ENCODE results near the gene RERGL.
"Not testable (repeated sequence)": the region's sequence is repeated elsewhere in the genome, so short reads cannot be mapped to it uniquely, and the experiment has no call there.

RERGL gene, protein sequence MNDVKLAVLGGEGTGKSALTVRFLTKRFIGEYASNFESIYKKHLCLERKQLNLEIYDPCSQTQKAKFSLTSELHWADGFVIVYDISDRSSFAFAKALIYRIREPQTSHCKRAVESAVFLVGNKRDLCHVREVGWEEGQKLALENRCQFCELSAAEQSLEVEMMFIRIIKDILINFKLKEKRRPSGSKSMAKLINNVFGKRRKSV

DNA sequence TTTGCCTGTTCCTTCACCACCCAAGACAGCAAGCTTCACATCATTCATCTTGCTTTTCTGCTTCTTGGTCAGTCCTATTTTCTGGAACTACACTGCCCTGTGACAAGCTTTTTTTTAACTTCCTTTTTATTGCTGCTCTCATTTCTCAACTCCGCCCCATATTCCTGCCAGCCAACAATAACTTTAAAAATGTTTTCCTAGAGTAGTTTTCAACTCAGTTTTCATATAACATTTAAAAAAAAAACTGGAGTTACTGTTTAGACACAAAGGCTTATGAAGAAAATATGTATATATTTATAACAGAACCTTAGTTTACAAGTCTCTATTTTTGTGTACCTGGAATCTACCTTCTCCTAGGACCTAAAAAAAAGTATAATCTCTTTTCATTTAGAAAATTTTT lies at the start of gene RERGL:
TSS of gene RERGL (minus strand) at position 101 of the 400 bp plus-strand sequence. CDS start at position 48, 53 bp downstream.
- DNase-seq (ENCODE audit: low read depth in 3 of 3): no peak

DNA sequence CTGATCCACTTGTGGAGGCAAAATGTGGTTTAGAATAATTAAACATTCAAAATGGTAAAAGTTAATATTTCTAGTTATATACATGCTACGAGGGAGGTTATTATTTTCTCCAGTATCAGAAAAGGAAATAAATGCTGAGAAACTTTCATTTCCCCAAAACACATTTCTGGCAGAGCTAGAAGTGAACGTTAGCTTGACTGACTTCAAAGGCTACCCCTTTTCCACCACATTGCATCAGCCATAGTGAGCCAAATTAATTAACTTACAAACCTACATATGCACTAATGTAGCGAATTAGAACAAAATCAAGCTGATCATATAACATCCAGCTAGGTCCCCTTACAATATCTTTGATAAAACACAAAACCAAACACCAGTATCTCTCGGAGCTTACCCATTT lies 49.3 kb upstream of the RERGL start:
- DNase-seq (ENCODE audit: low read depth in 3 of 3): no peak

DNA sequence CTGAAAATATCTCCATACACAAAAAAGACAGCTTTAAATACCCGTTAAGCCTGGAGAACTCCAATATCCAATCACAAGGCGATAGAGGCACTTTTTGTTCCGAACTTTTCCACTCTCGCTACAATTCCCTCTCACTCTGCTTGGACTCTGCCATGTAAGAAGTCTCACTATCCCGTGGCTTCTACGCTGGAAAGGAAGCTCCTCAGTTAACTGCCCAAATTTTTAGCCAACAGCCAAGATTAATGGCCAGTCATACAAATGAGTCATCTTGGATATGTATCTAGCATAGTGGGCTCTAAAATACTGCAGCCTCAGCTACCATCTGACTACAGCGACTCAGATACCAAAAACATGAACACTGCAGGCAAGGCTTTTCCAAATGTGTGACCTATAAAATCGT lies 45.5 kb upstream of the RERGL start:
- DNase-seq (ENCODE audit: low read depth in 3 of 3): no peak

DNA sequence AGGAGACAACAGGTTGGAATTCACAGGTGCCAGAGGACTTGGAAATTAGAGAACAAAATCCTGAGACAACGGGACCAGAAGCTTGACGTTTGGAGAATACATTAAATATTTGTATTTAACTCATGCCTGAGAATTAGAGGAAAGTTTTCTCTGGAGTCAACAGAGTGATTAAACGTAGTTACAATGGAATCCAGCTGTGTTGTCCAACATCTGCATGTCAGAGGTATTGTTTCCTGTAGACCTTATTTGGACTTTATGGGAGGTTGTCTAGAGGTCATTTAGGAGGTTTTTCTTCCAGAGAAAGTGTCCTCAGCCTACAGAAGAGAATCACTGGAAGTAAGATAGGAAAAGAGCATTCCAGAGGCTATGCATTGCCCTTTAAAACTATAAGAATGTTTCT lies 45.1 kb upstream of the RERGL start:
- no peak for DNase-seq (ENCODE audit: low read depth in 3 of 3)

DNA sequence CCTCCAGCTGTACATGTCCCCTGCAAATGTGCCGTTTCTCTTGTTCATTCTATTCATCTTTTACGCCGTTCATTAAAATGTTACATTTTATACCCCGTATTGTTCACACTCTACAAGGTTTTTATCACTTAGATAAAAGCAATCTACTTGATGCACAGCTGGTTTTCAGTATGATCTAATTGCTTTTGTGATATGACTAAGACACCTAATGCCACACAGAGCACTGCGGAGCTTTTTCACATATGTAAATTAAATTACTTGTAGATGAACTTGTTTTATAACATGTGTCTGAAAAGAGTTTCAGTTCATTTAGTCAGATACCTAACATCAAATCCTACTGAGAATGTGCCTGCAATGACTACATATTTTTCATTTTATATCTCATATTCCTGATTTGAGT lies 40.9 kb upstream of the RERGL start:
- DNase-seq (ENCODE audit: low read depth in 3 of 3): no peak

DNA sequence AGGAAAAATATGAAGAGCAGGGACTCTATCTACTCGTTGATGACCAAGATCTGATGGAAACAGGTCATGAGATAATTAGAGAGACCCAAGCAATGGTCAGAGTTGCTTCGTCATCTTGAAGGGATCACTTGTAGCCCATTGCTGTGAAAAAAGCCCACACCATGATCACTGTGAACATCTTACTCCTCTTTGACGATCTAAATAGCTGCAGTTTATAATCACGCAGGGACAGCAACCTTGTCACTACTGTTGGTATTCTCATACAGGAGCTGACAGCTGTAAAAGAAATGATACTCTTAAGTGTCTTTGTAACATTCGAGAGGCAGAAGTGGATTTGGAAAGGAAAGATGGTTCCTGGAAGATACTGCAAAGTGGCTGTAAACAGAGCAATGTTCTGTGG lies 33.7 kb upstream of the RERGL start:
- DNase-seq (ENCODE audit: low read depth in 3 of 3): no peak

DNA sequence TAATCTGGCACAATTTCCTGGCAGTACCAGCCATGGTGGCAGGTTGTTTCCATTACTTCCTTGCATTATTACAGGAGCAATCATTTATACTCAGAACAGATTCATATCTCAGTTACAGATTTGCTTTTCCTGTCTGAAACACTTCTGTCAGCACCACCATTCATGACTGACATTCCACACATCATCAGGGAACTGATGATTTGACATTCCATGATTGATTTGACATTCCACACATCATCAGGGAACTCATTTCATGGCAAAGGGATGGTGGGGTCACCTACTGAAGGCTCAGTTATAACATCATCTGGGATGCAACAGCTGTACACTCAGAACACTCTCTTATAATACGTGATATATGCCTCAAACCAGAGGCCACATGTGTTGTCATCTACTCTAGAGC lies 30.9 kb upstream of the RERGL start:
- no peak for DNase-seq (ENCODE audit: low read depth in 3 of 3)

DNA sequence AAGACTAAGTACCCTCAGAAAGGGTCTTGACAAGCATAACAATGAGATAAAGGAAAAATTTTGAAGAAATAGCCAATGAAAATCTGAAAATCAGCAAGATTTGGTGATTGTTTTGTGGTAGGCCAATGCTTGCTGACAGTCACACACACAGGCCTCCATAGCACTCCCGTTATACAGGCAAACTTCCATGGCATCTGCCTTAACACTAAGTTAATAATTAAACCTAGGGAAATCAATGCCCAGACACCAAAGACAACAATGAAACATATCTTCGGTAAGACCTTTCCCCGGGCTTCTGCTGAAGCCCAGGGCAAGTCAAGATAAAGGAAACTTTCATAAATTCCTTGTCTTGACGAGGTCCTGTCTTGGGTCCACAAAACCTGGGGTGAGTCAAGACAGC lies 18.6 kb upstream of the RERGL start:
- DNase-seq (ENCODE audit: low read depth in 3 of 3): no peak

DNA sequence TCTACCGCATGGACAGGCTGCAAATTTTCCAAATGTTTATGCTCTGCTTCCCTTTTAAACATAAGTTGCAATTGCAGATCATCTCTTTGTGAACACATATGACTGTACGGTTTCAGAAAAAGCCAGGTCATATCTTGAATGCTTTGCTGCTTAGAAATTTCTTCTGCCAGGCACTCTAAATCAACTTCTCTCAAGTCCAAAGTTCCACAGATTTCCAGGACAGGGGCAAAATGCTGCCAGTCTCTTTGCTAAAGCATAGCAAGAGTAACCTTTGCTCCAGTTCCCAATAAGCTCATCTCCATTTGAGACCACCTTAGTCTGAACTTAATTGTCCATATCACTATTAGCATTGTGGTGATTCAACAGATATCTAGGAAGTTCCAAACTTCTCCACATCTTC lies 13.6 kb upstream of the RERGL start:
- no peak for DNase-seq (ENCODE audit: low read depth in 3 of 3)

DNA sequence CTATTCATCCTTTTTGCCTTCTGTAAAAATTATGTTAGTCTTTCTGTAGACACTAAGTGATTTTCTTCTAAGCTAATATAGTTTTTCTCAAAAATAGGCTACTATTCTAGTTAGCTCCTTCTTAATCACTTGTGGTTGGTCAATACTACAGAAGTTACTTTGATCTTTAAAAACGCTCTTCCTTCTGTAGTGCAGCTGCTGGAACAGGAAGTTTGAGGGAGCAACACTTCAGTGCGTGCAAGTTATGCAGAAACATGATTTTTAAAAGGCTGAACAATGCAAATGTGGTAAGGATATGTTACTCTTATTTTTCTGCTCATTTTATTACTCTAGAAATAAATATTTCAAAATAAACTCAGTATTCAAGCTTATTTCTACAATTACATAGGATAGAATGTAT lies 11.1 kb upstream of the RERGL start:
- no peak for DNase-seq (ENCODE audit: low read depth in 3 of 3)

DNA sequence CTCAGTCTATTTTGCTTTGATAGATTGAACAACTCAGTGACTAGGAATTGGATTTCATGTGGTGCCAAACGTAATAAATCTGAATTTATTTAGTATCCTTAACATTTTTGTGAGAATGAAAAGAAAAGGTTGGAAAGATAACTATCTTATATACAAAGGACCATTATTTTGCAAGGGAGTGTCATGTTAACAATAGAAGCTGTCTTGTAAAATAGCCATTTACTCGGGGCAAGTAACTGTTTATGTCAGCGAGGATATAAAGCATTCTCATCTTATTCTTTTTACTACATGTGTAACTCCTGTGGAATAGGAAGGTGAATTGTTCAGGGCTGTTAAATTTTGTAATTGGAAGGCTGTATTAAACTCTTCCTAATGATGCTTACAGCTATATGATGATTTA lies 5.9 kb downstream of the RERGL start:
- no peak for DNase-seq (ENCODE audit: low read depth in 3 of 3)

DNA sequence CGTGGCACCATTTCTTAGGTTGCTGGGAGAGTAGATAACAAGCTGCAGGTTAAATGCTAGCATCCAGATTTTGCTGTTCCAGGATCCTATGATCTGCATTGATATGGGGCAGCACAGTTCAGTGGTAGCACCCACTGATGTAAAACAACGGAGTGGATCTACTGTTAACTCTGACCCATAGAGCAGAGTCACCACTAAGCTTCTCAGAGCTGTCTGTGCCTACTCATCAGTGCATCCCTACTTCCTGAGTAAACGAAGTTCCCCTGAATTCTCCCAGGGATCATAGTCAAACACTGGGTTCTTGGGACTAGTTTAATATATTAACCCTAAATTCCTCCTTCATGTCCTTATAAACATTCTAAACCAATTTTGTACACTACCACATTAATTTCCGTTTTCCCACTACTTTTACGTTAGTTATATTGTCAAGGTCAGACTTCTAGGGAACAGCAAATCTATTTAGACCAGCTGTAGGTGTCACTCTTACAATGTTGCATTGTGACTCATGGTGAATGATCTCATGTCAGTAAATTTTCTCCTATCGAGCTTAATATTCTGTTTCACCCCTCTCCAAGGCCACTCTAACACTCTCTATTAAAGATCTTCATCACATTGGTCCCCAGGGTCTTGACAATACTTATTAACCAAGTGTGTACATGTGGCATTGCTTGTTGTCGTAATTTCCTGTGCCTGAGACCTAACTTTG lies 10.3 kb downstream of the RERGL start:
- no peak for DNase-seq (ENCODE audit: low read depth in 3 of 3)

DNA sequence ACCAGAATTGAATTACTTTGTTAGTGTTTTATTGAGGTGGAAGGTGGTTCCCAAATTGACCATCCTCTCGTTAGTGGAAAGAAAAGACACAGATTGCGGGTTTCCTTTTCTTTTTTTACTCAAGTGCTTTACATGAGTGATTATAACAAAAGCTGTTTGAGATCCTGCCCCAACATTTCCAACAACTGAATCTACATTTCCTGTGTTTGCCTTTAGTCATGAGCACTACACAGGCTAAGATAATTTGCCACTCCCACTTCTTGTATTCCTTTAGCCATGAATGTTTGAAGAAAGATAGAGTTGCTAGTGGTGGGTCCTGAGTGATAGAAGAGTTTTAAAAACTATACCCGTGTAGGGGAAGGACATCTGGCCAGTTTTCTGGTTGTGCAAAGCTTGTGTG lies 16.0 kb downstream of the RERGL start:
- DNase-seq (ENCODE audit: low read depth in 3 of 3): no peak

DNA sequence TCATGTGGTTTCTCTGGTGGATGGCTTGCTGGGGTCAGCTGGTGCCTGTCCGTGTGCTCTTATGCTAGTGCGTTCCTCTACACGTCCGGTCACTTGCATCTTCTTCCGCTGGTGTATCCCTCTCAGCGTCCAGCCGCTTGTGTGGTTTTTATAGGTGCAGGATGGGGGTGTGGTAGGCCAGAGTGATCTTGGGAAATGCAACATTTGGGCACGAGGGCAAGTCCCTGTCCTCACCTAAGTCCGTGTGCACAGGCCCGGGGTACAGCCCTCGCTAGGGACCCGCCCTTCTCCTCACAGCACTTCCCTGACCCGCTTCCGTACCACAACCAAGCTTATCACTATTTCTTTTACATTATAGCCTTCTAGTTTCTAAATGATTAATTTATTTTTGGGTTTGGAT lies 17.3 kb downstream of the RERGL start:
- no peak for DNase-seq (ENCODE audit: low read depth in 3 of 3)

DNA sequence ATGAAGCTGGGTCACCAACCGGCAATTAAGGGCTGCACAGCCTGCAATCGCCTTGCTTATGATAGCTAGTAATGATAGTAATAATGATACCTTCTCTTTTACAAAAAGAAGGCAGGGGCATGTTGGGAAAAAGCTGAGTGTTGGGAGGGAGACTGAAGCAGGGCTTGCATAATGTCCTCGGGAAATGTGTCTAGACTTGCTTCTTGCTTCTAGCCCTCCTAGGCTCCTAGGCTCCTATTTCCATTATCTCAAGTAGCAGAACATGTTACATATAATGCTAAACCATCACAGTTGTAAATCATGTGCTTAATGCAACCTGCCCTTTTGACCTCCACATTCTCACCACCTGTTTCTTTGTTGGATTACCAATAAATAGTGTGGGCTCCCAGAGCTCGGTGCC lies 18.7 kb downstream of the RERGL start:
- DNase-seq (ENCODE audit: low read depth in 3 of 3): no peak

DNA sequence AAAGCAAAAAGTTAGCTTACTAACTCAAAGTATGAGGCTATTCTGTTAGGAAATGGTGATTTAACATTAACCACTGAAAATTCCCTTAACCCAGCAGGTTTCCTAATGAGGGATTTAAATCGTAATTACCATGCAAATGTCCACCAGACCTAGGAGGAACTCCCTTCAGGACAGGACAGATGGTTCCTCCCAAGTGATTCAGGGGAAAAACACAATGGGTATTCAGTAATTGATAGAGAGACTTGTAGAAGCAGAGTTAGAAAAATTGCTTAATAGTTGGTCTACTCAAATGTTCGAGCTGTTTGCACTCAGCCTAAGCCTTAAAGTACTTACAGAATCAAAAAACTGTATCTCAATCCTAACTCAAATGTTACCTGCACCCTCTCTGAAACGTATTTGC lies 21.6 kb downstream of the RERGL start:
- DNase-seq (ENCODE audit: low read depth in 3 of 3): no peak

DNA sequence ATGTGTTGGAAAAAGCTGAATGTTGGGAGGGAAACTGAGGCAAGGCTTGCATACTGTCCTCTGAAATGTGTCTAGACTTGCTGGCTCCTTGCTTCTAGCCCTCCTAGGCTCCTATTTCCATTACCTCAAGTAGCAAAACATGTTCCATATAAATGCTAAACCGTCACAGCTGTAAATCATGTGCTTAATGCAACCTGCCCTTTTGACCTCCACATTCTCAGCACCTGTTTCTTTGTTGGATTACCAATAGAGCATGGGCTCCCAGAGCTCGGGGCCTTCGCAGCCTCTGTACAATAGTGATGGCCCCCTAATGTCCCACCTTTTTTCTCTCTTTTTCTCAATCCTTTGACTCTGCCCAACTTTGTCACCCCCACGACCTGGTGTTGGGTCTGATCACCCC lies 23.3 kb downstream of the RERGL start:
- DNase-seq (ENCODE audit: low read depth in 3 of 3): no peak

DNA sequence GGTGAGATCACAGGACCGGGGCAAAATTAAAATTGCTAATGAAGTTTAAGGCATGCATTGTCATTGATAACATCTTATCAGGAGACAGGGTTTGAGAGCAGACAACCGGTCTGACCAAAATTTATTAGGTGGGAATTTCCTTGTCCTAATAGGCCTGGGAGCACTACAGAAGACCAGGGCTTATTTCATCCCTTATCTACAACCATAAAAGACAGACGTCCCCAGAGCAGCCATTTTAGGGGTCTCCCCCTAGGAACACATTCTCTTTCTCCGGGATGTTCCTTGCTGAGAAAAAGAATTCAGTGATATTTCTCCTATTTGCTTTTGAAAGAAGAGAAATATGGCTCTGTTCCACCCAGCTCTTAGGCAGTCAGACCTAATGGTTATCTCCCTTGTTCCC lies 27.1 kb downstream of the RERGL start:
- not testable (repeated sequence) for DNase-seq (ENCODE audit: low read depth in 3 of 3)

DNA sequence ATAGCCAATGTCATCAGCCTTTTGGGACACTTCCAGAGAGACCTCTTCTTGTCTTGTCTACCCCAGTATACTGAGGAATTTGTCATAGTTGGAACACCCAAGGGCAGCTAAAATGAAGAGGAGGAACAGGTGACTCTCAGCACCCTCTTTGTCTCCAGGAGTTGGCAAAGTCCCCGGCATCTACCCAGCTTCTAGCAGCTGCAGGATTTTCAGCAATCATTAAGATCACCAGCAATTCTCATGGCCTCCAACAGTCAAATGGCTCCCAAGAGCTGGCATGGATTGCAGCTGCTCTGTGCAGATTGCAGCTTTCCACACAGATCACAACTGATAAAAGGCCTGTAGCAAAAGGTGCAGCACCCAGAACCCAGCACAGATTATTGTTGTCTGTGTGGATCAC lies 32.9 kb downstream of the RERGL start:
- no peak for DNase-seq (ENCODE audit: low read depth in 3 of 3)

DNA sequence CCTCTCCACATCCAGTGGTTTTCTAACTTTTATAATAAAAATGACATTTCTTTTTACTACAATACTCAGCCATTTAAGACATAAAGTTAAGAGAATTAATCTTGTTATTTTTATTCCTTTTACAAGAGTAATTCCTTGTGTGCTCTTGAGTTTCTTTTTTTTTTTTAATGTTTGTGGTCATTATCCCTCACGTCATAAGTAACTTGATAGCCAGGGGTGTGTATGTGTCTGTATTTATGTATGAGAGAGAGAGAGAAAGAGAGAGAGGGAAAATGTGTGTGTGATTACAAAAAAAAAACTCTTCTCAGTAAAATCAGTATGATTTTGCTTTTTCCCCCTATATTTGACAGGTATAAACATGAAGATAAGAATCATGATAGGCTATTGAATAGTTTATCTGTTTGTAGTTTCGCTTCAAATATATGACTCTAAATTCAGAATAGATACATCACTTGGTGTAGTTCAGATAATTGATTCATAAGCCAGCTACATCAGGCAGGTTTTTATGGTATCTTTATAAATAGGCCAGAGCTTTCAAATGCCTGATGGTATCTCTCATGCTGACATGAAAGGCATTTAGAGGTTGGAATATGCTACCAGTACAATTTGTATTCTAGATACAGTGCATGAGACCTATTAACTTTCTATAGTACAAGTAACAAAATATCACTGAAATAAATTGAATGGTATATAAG lies 34.9 kb downstream of the RERGL start:
- DNase-seq (ENCODE audit: low read depth in 3 of 3): no peak

DNA sequence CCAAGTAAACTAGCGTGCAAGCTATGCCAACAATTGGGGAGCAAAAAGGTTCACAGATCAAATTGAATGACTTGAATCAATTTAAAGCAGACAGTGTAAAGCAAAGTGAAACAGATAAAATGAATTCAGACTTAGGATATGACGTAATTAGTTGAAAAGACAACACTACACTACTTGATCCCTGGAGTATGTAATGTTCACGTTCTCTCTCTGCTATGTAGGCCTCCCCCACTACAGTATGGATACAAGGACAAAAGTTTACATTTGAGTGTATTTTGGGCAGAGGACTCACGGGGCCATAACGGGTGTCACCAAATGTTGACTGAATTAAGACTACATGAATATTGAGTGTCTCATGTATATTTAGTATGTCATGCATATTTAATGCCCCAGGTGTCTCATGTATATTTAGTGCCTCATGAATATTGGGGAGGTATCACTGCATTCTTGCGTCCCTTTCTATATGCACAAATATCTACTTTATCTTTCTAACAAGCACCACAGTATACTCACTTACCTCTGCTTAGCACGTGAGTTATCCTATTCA lies 44.5 kb downstream of the RERGL start:
- no peak for DNase-seq (ENCODE audit: low read depth in 3 of 3)

DNA sequence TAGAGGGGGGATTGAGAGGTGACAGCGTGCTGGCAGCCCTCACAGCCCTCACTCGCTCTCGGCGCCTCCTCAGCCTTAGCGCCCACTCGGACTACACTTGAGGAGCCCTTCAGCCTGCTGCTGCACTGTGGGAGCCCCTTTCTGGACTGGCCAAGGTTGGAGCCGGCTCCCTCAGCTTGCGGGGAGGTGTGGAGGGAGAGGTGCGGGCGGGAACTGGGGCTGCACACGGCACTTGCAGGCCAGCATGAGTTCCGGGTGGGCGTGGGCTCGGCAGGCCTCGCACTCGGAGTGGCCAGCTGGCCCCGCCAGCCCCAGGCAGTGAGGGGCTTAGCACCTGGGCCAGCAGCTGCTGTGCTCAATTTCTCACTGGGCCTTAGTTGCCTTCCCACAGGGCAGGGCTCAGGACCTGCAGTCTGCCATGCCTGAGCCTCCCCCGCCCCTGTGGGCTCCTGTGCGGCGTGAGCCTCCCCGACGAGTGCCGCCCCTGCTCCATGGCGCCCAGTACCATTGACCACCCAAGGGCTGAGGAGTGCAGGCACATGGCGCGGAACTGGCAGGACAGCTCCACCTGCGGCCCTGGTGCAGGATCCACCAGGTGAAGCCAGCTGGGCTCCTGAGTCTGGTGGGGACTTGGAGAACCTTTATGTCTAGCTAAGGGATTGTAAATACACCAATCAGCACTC lies 49.8 kb downstream of the RERGL start:
- DNase-seq (ENCODE audit: low read depth in 3 of 3): not testable (repeated sequence)

Measured in stimulated activated CD4-positive, alpha-beta T cell treated with anti-CD3 and anti-CD28 coated beads, TNF-alpha, amount 100 ng/mL, for 24 hours (primary cell).